ENCODE measurements around the gene THSD4. TPM values are rescaled to one million over a fixed set of nuclear protein-coding genes. Genes with fewer than 3 reads are reported as not detected.

THSD4 gene
- 10 to 100 TPM; 18.3 to 46.2 (median 27.1) TPM for total RNA-seq
- long read RNA-seq, donor 1, partial matches to known transcripts, result 1 of 6 reads
- long read RNA-seq, donor 1, other reads (novel, unspliced or antisense), result 4 of 6 reads
- long read RNA-seq, donor 2, partial matches to known transcripts, result 0 of 4 reads
- long read RNA-seq, donor 2, other reads (novel, unspliced or antisense), result 4 of 4 reads

DNA sequence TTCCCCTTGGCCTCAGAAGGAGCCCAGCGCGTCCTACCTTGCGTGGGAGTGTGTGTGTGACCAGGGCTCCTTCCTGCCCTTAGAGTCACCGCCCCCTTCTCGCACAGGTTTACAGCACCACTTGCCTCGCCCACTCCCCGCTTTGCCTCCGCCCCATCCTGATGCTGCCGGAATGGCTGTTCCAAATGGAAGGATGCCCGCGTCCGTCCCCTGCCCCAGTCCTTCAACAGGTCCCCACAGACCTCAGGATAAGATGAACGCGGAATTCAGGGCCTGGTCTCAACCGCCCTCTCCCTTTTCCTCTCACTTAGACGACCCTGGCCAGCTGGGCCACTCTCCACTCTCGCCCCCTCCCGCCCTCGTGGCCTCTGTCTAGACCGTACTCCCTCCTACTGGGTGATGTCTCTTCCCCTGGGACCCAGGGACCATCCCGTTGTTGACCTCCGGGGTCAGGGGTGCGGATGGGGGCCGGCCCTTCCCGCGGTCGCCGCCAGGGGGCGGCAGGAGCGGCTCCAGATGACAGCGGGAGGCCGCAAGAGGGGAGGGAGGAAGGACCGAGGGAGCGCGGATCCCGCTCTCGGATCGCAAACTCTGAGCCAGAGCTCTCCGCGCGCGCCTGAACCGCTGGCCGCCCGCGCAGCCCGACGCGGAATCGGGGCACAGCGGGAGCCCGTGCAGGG is at the start of gene THSD4:
Gene THSD4 (plus strand): TSS at position 585 of the 680 bp plus-strand sequence.
- Histone ChIP-seq H3K36me3 (ENCODE audit: low read depth) (no peaks in the 10 kb centered on the region), H3K9me3 (no peaks in the 10 kb centered on the region), H3K4me3 (peak within 1 kb of the TSS; percentile 34), H3K4me1 (ENCODE audit: low read depth) (peaks cover 25% of the 10 kb centered on the region)
- ATAC-seq (peak; percentile 80), DNase-seq (peak; percentile 75 to 85 (median 83))
- TF ChIP-seq, protein P1, sequence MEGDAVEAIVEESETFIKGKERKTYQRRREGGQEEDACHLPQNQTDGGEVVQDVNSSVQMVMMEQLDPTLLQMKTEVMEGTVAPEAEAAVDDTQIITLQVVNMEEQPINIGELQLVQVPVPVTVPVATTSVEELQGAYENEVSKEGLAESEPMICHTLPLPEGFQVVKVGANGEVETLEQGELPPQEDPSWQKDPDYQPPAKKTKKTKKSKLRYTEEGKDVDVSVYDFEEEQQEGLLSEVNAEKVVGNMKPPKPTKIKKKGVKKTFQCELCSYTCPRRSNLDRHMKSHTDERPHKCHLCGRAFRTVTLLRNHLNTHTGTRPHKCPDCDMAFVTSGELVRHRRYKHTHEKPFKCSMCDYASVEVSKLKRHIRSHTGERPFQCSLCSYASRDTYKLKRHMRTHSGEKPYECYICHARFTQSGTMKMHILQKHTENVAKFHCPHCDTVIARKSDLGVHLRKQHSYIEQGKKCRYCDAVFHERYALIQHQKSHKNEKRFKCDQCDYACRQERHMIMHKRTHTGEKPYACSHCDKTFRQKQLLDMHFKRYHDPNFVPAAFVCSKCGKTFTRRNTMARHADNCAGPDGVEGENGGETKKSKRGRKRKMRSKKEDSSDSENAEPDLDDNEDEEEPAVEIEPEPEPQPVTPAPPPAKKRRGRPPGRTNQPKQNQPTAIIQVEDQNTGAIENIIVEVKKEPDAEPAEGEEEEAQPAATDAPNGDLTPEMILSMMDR (IDR thresholded peaks at IDR 0.05), result peak; percentile 97
- intact Hi-C loops (cut with DNase I, micrococcal nuclease), result loop anchor here in 1 of 2 donors (5.0 kb wide), 1 partner anchor 327 kb away; no protein-coding TSS in a partner anchor

DNA sequence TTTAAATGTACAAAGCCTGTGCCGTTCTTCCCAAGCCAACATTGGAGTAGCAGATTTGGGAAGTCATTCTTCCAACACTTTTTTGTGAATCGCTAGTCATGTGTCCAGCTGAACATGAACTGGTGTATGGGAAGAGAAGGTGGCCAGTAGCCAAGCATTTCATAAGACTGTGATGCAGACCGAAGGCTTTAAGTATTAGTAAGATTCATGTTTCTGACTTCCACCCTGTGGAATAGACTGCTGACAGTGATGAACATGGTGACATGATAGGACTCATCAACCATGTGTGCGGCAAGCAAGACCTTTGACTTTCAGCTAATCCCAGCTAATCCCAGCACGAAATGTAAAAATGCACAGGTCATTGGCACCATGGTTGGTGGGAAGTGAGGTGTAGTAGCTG is 48.3 kb upstream of the THSD4 start:
- Histone ChIP-seq H3K36me3 (ENCODE audit: low read depth) (no peaks in the 10 kb centered on the region), H3K9me3 (no peaks in the 10 kb centered on the region), H3K4me1 (ENCODE audit: low read depth) (no peaks in the 10 kb centered on the region), H3K4me3 (no peak overlapping the region)
- DNase-seq (no peak), ATAC-seq (no peak)
- intact Hi-C loops (cut with DNase I, micrococcal nuclease), result no loop called here
- TF ChIP-seq, protein P1 (IDR thresholded peaks at IDR 0.05), result no peak

DNA sequence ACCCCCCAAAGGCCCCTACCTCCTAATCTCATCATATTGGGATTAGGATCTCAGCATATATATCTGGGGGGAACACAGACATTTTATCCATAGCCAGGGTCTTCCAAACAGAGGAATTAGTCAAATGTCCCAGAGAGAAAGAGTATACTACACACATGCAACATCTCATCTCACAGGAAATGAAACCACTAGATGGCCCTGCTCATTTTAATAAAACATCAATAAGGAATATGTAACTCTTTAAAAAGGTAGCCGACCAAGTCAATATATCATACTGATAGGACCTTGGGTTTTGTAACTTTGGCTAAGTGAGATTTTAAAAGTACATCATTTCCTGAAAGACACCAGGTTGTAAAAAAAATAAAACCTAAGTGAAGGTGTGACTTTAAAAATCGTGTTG is 45.6 kb upstream of the THSD4 start:
- DNase-seq (no peak), ATAC-seq (peak; percentile 50)
- no peaks in the 10 kb centered on the region for H3K9me3 ChIP-seq
- no peaks in the 10 kb centered on the region for H3K4me1 ChIP-seq (ENCODE audit: low read depth)
- no peak overlapping the region for H3K4me3 ChIP-seq
- TF ChIP-seq, protein P1 (IDR thresholded peaks at IDR 0.05), result no peak
- H3K36me3 ChIP-seq (ENCODE audit: low read depth), result no peaks in the 10 kb centered on the region
- intact Hi-C loops (cut with DNase I, micrococcal nuclease), result no loop called here

DNA sequence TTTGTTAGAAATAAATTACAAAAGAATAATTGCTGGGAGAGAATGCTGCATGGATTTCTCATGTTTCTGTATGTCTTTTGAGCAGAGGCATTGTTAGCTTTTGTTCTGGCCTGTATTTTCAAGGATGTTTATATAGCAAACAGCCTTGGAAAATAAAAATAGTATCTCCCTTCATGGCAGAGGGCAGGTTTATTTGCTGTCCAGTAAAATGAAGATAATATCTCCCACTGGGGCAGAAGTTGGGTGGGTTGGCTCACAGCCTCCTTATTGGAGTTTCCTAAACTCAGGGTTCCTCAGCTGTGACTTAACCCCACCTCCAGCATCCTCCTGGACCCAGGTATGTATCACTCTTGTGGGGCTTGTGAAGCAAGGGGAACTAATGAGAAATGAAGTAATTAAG is 43.7 kb upstream of the THSD4 start:
- ATAC-seq, result no peak
- no peak for DNase-seq
- Histone ChIP-seq H3K36me3 (ENCODE audit: low read depth) (no peaks in the 10 kb centered on the region), H3K9me3 (no peaks in the 10 kb centered on the region), H3K4me1 (ENCODE audit: low read depth) (no peaks in the 10 kb centered on the region), H3K4me3 (no peak overlapping the region)
- TF ChIP-seq, protein P1 (IDR thresholded peaks at IDR 0.05), result no peak
- intact Hi-C loops (cut with DNase I, micrococcal nuclease), result no loop called here

DNA sequence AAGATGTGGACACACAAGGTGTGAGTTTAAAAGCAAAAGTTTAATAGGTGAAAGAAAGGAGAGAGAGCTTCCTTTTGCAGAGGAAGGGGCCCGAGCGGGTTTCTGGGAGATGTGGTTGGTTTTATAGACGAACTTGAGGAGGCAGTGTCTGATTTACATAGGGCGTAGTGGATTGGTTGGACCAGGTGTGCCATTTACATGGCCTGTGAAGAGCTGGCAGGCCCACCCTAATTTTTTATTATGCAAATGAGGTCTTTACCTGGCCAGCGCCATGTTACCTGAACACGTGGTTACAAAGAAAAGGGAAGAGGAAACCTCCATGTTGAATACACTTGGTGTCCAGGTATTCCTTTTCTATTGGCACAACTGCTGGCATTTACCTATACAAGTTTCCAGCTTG is 42.8 kb upstream of the THSD4 start:
- intact Hi-C loops (cut with DNase I, micrococcal nuclease), result no loop called here
- DNase-seq, result no peak
- TF ChIP-seq, protein P1 (IDR thresholded peaks at IDR 0.05), result no peak

More for the DNA sequence above, 42.8 kb upstream of the THSD4 start:
- H3K4me1 ChIP-seq (ENCODE audit: low read depth), result no peaks in the 10 kb centered on the region
- no peak for ATAC-seq
- H3K36me3 ChIP-seq (ENCODE audit: low read depth), result no peaks in the 10 kb centered on the region
- no peak overlapping the region for H3K4me3 ChIP-seq
- no peaks in the 10 kb centered on the region for H3K9me3 ChIP-seq

Measured in mucosa of descending colon (tissue), 3 donors.